PC-9 (cell line): ENCODE measurements around the gene CEBPA.

Experiments used
- CTCF ChIP-seq: fragments of 200-600 bp; sonication (generic); conservative IDR thresholded peaks from 2 replicates; pipeline ENCODE4 v1.6.1; 2017; ENCODE audit warnings: mixed run types, antibody characterized with exemption, mild to moderate bottlenecking, moderate library complexity
- EZH2 ChIP-seq: fragments of 200-600 bp; sonication (generic); IDR thresholded peaks from 2 replicates; pipeline ENCODE4 v1.8.0; 2017; ENCODE audit warnings: antibody characterized with exemption, low read depth

GRCh38 chr19:33282036-33282671, 20.2 kb downstream of the CEBPA start:
- TF ChIP-seq CTCF: no peak
- TF ChIP-seq EZH2: no peak
